Heart left ventricle (tissue), 16 donors: ENCODE data around the gene CFI. TPM values are rescaled to one million over a fixed set of nuclear protein-coding genes. Genes with fewer than 3 reads are reported as not detected.

Experiments used
- ATAC-seq, 4 donors: fragments of 200-7000 bp; cut with Tn5 transposase; one replicate each; pipeline ENCODE4 v1.9.1; 2020 to 2022; ENCODE audit warnings: moderate library complexity in 4 of 4, mild to moderate bottlenecking in 3 of 4, moderate number of reproducible peaks in 1 of 4
- DNase-seq, 5 donors: peaks; one replicate each; pipeline ENCODE4 v3.0.0-alpha.2; 2020
- H3K27ac ChIP-seq, 12 donors: fragments of 200-600 bp; sonication (generic) in 4 of 12; one replicate each; pipeline versions ENCODE4 v1.5.0 to v1.8.0; 2016 to 2022; ENCODE audit warnings: mild to moderate bottlenecking in 2 of 12
- H3K27me3 ChIP-seq, 9 donors: fragments of 200-600 bp; sonication (generic) in 2 of 9; one replicate each; pipeline versions ENCODE4 v1.5.1 to v1.8.0; 2016 to 2022; ENCODE audit warnings: mild to moderate bottlenecking in 3 of 9
- H3K36me3 ChIP-seq, 9 donors: fragments of 200-600 bp; sonication (generic) in 2 of 9; one replicate each; pipeline versions ENCODE4 v1.5.0 to v1.8.0; 2018 to 2022; ENCODE audit warnings: mild to moderate bottlenecking in 2 of 9
- H3K4me1 ChIP-seq, 12 donors: fragments of 200-600 bp; sonication (generic) in 4 of 12; one replicate each; pipeline versions ENCODE4 v1.5.0 to v1.8.0; 2016 to 2022; ENCODE audit warnings: mild to moderate bottlenecking in 3 of 12
- H3K4me3 ChIP-seq, 12 donors: fragments of 200-600 bp; sonication (generic) in 4 of 12; one replicate each; pipeline versions ENCODE4 v1.5.0 to v1.8.0; 2017 to 2022; ENCODE audit warnings: mild to moderate bottlenecking in 9 of 12, moderate library complexity in 4 of 12
- H3K9me3 ChIP-seq, 12 donors: fragments of 200-600 bp; sonication (generic) in 4 of 12; one replicate each; pipeline versions ENCODE4 v1.5.0 to v1.8.0; 2016 to 2022; ENCODE audit warnings: mild to moderate bottlenecking in 1 of 12
- POLR2A ChIP-seq, 2 donors: fragments of 450-650 bp; IDR thresholded peaks; one replicate each; pipeline ENCODE4 v1.6.1; 2017; ENCODE audit warnings: antibody characterized with exemption in 2 of 2, mild to moderate bottlenecking in 2 of 2, moderate library complexity in 2 of 2
- WGBS, 4 donors: extraction: QIAGEN DNeasy Blood & Tissue Kit in 2 of 4; methylation state at CpG; one replicate each; pipeline versions ENCODE4 v1.1.5 to v1.1.7; 2013 to 2018; 5-methylcytosine and 5-hydroxymethylcytosine counted together
- intact Hi-C, 10 donors: fragments of 100-400 bp; cut with DNase I; formaldehyde crosslinking; loops; one replicate each; pipeline versions ENCODE4 v1.11.1 to v1.14.2; 2022
- polyA plus RNA-seq, 2 donors: library from polyadenylated mRNA; stranded (reverse); fragments of 200-250 nt; gene quantifications; one replicate each; pipeline ENCODE4 v1.2.3, GENCODE V29; 2013
- total RNA-seq, 9 donors: library from RNA; depleted of rRNA in 2 of 9; stranded (reverse); fragments of >200 nt in 2 of 9; fragmentation: NEBNext Ultra II Directional in 3 of 9; extraction: Animal tissue kit (Norgen Biotek cat#: 25700) in 3 of 9; gene quantifications; one replicate each; pipeline versions ENCODE4 v1.1.0 to v1.2.4, GENCODE V29; 2016 to 2023
- TF ChIP-seq, protein P1 (sequence below), 12 donors: fragments of 200-600 bp; sonication (generic) in 4 of 12; IDR thresholded peaks; one replicate each; pipeline versions ENCODE4 v1.5.0 to v1.8.0; 2018 to 2022; ENCODE audit warnings: antibody characterized with exemption in 12 of 12, mild to moderate bottlenecking in 5 of 12
- donor health status: ischemic (EF 13 %, LVEDD 7.1; RV severe dilation, severe dysfunction).
- donor health status: healthy with polysubstance abuse.
- donor health status: DM: no; HTN: yes; CAD: no.
- donor health status: DM: no; HTN: no; CAD: no.
- donor health status: ischemic (EF 25% LVEDD 6.9; RV normal size, moderate dysfunction).
- donor health status: ischemic (EF 25% LVEDD 5.7; RV mildly dilated, moderate dysfunction).
- donor health status: healthy.
- donor health status: DM: yes; HTN: yes; CAD: no.
- donor health status: ischemic (EF 35%, LVEDD 5.7; RV mildly dilated, moderate dysfunction).
- donor health status: nonischemic (EF 11% LVEDD 7.7; RV severe dilation, severe dysfunction).
- donor health status: DM: yes; HTN: yes; CAD: no.
- donor health status: PGD.
- donor health status: ischemic (EF 29% LVEDD 5.4; RV normal size, mild dysfunction).
- donor health status: nonischemic (EF 23%, LVEDD 6.1; RV moderate dilation, normal function).

The CFI gene
- total and polyA plus RNA-seq, 11 donors = 6.2 to 52.0 (median 9.0) TPM

DNA sequence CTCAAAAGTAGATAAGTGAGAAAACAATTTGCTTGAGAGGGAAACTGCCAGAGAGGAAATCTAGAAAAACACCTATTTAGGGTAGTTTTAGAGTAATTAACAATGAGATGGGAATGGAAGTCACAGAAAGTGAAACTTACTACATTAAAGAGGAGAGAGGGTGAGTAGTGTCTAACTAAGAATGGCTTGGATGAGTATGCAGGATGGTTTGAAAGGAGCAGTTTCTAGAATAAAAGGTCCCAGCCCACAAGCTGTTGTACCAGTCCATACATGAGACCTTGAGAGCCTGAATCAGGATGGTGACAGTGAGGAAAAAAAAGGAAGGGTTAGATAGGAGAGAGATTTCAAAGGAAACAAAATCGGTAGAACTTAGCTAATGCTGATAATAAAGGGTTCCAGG is 15.1 kb upstream of the CFI start:
- ATAC-seq (no peak), DNase-seq (no peak)
- Histone ChIP-seq H3K36me3 (peaks cover 0 to 44% (median 35%) of the 10 kb centered on the region in 9 donors), H3K4me1 (peaks cover 0 to 21% (median 13%) of the 10 kb centered on the region in 12 donors), H3K4me3 (peak overlapping the region in 4 of 12 donors; percentile 79 to 89 (median 83)), H3K27me3 (no peaks in the 10 kb centered on the region), H3K9me3 (no peaks in the 10 kb centered on the region), H3K27ac (no peak overlapping the region)
- no peak for TF ChIP-seq POLR2A (IDR thresholded peaks at IDR 0.05)
- TF ChIP-seq, protein P1, sequence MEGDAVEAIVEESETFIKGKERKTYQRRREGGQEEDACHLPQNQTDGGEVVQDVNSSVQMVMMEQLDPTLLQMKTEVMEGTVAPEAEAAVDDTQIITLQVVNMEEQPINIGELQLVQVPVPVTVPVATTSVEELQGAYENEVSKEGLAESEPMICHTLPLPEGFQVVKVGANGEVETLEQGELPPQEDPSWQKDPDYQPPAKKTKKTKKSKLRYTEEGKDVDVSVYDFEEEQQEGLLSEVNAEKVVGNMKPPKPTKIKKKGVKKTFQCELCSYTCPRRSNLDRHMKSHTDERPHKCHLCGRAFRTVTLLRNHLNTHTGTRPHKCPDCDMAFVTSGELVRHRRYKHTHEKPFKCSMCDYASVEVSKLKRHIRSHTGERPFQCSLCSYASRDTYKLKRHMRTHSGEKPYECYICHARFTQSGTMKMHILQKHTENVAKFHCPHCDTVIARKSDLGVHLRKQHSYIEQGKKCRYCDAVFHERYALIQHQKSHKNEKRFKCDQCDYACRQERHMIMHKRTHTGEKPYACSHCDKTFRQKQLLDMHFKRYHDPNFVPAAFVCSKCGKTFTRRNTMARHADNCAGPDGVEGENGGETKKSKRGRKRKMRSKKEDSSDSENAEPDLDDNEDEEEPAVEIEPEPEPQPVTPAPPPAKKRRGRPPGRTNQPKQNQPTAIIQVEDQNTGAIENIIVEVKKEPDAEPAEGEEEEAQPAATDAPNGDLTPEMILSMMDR (IDR thresholded peaks at IDR 0.05) = no peak
- 52 to 62% (median 55%) methylated on average over 1 of the region's 1 CpG for WGBS, 4 donors
- intact Hi-C loops = loop anchor here in 8 of 10 donors (5.0 to 10.0 kb wide), 9 partner anchors 85 to 1195 kb away; partner anchors contain the start of genes CASP6 (in 6 of the 8), SEC24B (in 4 of the 8), EGF (in 1 of the 8) and MCUB (in 1 of the 8)

DNA sequence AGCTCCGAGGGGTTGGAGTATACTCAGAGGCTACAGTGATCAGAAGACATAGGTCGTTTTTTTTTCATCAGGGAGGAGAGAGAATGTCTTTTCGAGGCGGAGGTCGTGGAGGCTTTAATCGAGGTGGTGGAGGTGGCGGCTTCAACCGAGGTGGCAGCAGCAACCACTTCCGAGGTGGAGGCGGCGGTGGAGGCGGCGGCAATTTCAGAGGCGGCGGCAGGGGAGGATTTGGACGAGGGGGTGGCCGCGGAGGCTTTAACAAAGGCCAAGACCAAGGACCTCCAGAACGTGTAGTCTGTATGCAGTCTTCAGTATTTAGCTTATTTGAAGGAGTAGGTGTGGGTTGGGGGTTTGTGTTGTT is 14.3 kb upstream of the CFI start:
- Histone ChIP-seq H3K27me3 (no peaks in the 10 kb centered on the region), H3K36me3 (peaks cover 0 to 37% (median 27%) of the 10 kb centered on the region in 9 donors), H3K4me3 (peak overlapping the region; percentile 71 to 92 (median 80)), H3K27ac (peak overlapping the region in 8 of 12 donors; percentile 72 to 93 (median 90)), H3K4me1 (peaks cover 0 to 21% (median 13%) of the 10 kb centered on the region in 12 donors), H3K9me3 (no peaks in the 10 kb centered on the region)
- no peak for DNase-seq
- TF ChIP-seq, protein P1 (IDR thresholded peaks at IDR 0.05) = no peak
- no peak for TF ChIP-seq POLR2A (IDR thresholded peaks at IDR 0.05)
- peak in 1 of 4 donors; percentile 8 for ATAC-seq
- 1 to 2% (median 1%) methylated on average over 19 of the region's 19 CpGs for WGBS, 4 donors
- intact Hi-C loops = loop anchor here in 8 of 10 donors (5.0 to 10.0 kb wide), 9 partner anchors 84 to 1194 kb away; partner anchors contain the start of genes CASP6 (in 6 of the 8), SEC24B (in 4 of the 8), EGF (in 1 of the 8) and MCUB (in 1 of the 8)

DNA sequence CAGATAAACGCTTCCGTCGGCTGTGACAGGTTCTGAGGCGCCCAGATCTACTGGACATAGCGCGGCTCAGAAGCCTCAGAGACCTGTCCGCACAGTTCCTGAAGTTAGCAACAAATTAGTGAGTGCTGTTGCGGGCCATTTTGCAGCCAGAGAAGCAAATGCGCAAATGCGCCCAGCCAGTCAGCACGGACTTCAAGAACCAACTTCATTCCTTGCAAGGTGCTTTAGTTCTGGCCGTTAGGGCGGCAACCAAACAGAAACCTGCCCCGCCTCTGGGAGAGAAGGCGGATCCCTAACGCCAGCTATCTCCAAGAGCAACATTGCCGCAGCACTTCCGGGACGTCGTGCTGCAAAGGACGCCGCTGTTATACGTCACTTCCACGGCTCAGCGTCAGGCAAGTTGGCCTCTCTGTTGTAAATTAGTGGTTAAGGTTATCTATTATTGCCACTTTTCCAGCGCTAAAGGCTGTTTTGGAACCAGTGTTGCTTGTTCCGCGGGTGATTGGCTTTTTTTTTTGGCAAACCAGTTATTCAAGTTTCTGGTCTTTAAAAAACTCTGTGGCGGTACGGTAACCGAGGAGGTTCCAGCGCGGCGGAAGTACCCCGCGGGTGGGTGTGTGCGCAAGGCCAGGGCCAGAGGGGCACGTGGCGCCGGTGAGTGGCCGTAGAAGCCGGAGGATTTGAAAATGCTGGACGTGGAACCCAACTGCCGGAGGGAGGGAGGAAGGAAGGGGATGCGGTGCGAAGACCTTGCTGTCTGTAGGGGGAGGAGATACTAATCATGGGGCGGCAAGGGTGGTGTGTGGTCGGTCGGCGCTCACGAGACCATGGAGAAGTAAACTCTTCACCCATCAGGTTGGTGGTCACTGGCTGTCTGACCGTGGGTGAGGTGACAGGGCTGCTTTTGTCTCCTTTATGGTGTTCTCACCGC is 13.6 kb upstream of the CFI start, which contains the start of gene GAR1:
Gene GAR1, plus strand, starts transcription at position 612 of the 931 bp plus-strand sequence. CDS start 403 bp downstream, outside the sequence.
- Histone ChIP-seq H3K27me3 (no peaks in the 10 kb centered on the region), H3K9me3 (no peaks in the 10 kb centered on the region), H3K4me3 (peak within 1 kb of the TSS; percentile 71 to 92 (median 80)), H3K27ac (peak within 1 kb of the TSS; percentile 39 to 93 (median 84)), H3K36me3 (peaks cover 0 to 32% (median 21%) of the 10 kb centered on the region in 9 donors), H3K4me1 (peaks cover 0 to 21% (median 13%) of the 10 kb centered on the region in 12 donors)
- intact Hi-C loops = loop anchor here in 9 of 10 donors (1.0 to 10.0 kb wide), 12 partner anchors 83 to 1193 kb away; partner anchors contain the start of genes CASP6 (in 8 of the 9), SEC24B (in 5 of the 9), PLA2G12A (in 2 of the 9) and EGF (in 1 of the 9)
- peak; percentile 87 to 93 (median 90) for DNase-seq
- 0 to 1% (median 0%) methylated on average over 53 of the region's 53 CpGs for WGBS, 4 donors
- peak; percentile 99 to 100 (median 100) for ATAC-seq
- TF ChIP-seq POLR2A (IDR thresholded peaks at IDR 0.05) = peak in 1 of 2 donors; percentile 48
- TF ChIP-seq, protein P1 (IDR thresholded peaks at IDR 0.05) = peak in 1 of 12 donors; percentile 16
